Neural progenitor cell (in vitro differentiated cells): ENCODE data around the gene PAK1. TPM values are rescaled to one million over a fixed set of nuclear protein-coding genes. Genes with fewer than 3 reads are reported as not detected.

ENCODE experiments used
- DNase-seq: peaks from one replicate; pipeline ENCODE4 v3.0.0-alpha.2; 2016; ENCODE audit warnings: low spot score
- H2AFZ ChIP-seq: fragments of 200-600 bp; sonication (generic); replicated peaks from 2 replicates; pipeline ENCODE4 v1.6.1; 2016; ENCODE audit warnings: antibody characterized with exemption
- H3F3A ChIP-seq: fragments of 200-600 bp; sonication (generic); 2 replicates; pipeline ENCODE4 v1.6.1; 2016; ENCODE audit warnings: antibody characterized with exemption, low read depth
- H3K27ac ChIP-seq: fragments of 200-600 bp; sonication (generic); 2 replicates; pipeline ENCODE4 v1.5.1; 2016; ENCODE audit warnings: mild to moderate bottlenecking
- H3K27me3 ChIP-seq: fragments of 200-600 bp; sonication (generic); 2 replicates; pipeline ENCODE4 v1.6.1; 2016; ENCODE audit warnings: mild to moderate bottlenecking, moderate library complexity
- H3K36me3 ChIP-seq: fragments of 200-600 bp; sonication (generic); 2 replicates; pipeline ENCODE4 v1.5.1; 2016
- H3K4me1 ChIP-seq: fragments of 200-600 bp; sonication (generic); 2 replicates; pipeline ENCODE4 v1.6.1; 2016; ENCODE audit warnings: mixed run types
- H3K4me2 ChIP-seq: fragments of 200-600 bp; sonication (generic); 2 replicates; pipeline ENCODE4 v1.6.1; 2016
- H3K4me3 ChIP-seq: fragments of 200-600 bp; sonication (generic); 2 replicates; pipeline ENCODE4 v1.5.1; 2016
- H3K79me2 ChIP-seq: fragments of 200-600 bp; sonication (generic); 2 replicates; pipeline ENCODE4 v1.6.1; 2016; ENCODE audit warnings: low read depth
- H3K9ac ChIP-seq: fragments of 200-600 bp; sonication (generic); 2 replicates; pipeline ENCODE4 v1.6.1; 2016
- H3K9me3 ChIP-seq: fragments of 200-600 bp; sonication (generic); 2 replicates; pipeline ENCODE4 v1.5.1; 2016; ENCODE audit warnings: low read depth
- H4K20me1 ChIP-seq: fragments of 200-600 bp; sonication (generic); 2 replicates; pipeline ENCODE4 v1.6.1; 2016; ENCODE audit warnings: low read depth
- H3K27ac Mint-ChIP-seq: 3 replicates; pipeline ENCODE4 v1.8.0; 2021; ENCODE audit warnings: mixed read lengths
- H3K27me3 Mint-ChIP-seq: 2 replicates; pipeline ENCODE4 v1.8.0; 2022; ENCODE audit warnings: low read depth, mild to moderate bottlenecking, inconsistent platforms, moderate library complexity, mixed read lengths; ENCODE audit not compliant: insufficient read depth
- H3K36me3 Mint-ChIP-seq: 3 replicates; pipeline ENCODE4 v1.8.0; 2021; ENCODE audit warnings: mixed read lengths
- H3K4me1 Mint-ChIP-seq: 3 replicates; pipeline ENCODE4 v1.8.0; 2021; ENCODE audit warnings: mixed read lengths
- H3K4me3 Mint-ChIP-seq: 3 replicates; pipeline ENCODE4 v1.8.0; 2021; ENCODE audit warnings: mild to moderate bottlenecking, moderate library complexity, mixed read lengths
- H3K9me3 Mint-ChIP-seq: 3 replicates; pipeline ENCODE4 v1.8.0; 2020; ENCODE audit warnings: mixed read lengths
- CTCF ChIP-seq: fragments of 200-600 bp; sonication (generic); IDR thresholded peaks from 2 replicates; pipeline ENCODE4 v1.5.1; 2017; ENCODE audit warnings: antibody characterized with exemption, mild to moderate bottlenecking
- EZH2 ChIP-seq: fragments of 200-600 bp; sonication (generic); IDR thresholded peaks from 2 replicates; pipeline ENCODE4 v1.6.1; 2017; ENCODE audit warnings: antibody characterized with exemption, mild to moderate bottlenecking, moderate library complexity
- EZH2phosphoT487 ChIP-seq: fragments of 200-600 bp; sonication (generic); IDR thresholded peaks from 2 replicates; pipeline ENCODE4 v1.6.1; 2017; ENCODE audit warnings: antibody characterized with exemption
- total RNA-seq: library from RNA; depleted of rRNA; stranded (reverse); fragments of >200 nt; gene quantifications from 2 replicates; pipeline ENCODE4 v1.2.3, GENCODE V29; 2015; ENCODE audit warnings: low replicate concordance

PAK1 gene
- total RNA-seq, 1 donor from 2014 or later: 52.1 TPM

- Histone ChIP-seq H3K79me2 (peaks cover 31% of the 10 kb centered on the region), H3K4me1 (peaks cover 27% of the 10 kb centered on the region), H4K20me1 (peaks cover 8% of the 10 kb centered on the region), H3K36me3 (no peaks in the 10 kb centered on the region), H3K27me3 (no peaks in the 10 kb centered on the region), H3K9me3 (no peaks in the 10 kb centered on the region), H3K27ac (no peak overlapping the region), H3K4me2 (peak overlapping the region; percentile 89), H3K4me3 (peak overlapping the region; percentile 47), H3K9ac (peak overlapping the region; percentile 28), H2AFZ (peak overlapping the region; percentile 88), H3F3A (peaks cover 9% of the 10 kb centered on the region)
- Mint-ChIP-seq H3K27me3 (peaks cover 6% of the 10 kb centered on the region), H3K4me1 (peaks cover 37% of the 10 kb centered on the region), H3K4me3 (peak overlapping the region; percentile 87), H3K27ac (peak overlapping the region; percentile 51), H3K9me3 (no peaks in the 10 kb centered on the region), H3K36me3 (peaks cover 2% of the 10 kb centered on the region)
- DNase-seq: peak; percentile 94
- TF ChIP-seq CTCF (no peak), EZH2 (no peak)
Observed at GRCh38 chr11:77411717-77412441, 62.0 kb downstream of the PAK1 start.

- Histone ChIP-seq H4K20me1 (peaks cover 8% of the 10 kb centered on the region), H3K27ac (no peak overlapping the region), H3K79me2 (peaks cover 36% of the 10 kb centered on the region), H3F3A (peaks cover 9% of the 10 kb centered on the region), H3K4me2 (peak overlapping the region; percentile 89), H3K9me3 (no peaks in the 10 kb centered on the region), H3K4me1 (peaks cover 27% of the 10 kb centered on the region), H3K4me3 (peak overlapping the region; percentile 47), H2AFZ (no peak overlapping the region), H3K27me3 (no peaks in the 10 kb centered on the region), H3K36me3 (no peaks in the 10 kb centered on the region), H3K9ac (peak overlapping the region; percentile 28)
- Mint-ChIP-seq H3K36me3 (peaks cover 2% of the 10 kb centered on the region), H3K27me3 (peaks cover 6% of the 10 kb centered on the region), H3K9me3 (no peaks in the 10 kb centered on the region), H3K4me3 (peak overlapping the region; percentile 87), H3K27ac (peak overlapping the region; percentile 20), H3K4me1 (peaks cover 37% of the 10 kb centered on the region)
- TF ChIP-seq EZH2 (no peak), EZH2phosphoT487 (no peak), CTCF (no peak)
- DNase-seq: peak; percentile 32
Observed at GRCh38 chr11:77411137-77411707, 62.7 kb downstream of the PAK1 start.

GRCh38 chr11:77410076-77410827 lies 63.6 kb downstream of the PAK1 start:
- Histone ChIP-seq H3K27me3 (no peaks in the 10 kb centered on the region), H3K9ac (no peak overlapping the region), H3K27ac (no peak overlapping the region), H3K4me1 (peaks cover 27% of the 10 kb centered on the region), H3K4me2 (peak overlapping the region; percentile 89), H4K20me1 (peaks cover 8% of the 10 kb centered on the region), H3F3A (peaks cover 9% of the 10 kb centered on the region), H3K36me3 (no peaks in the 10 kb centered on the region), H3K9me3 (no peaks in the 10 kb centered on the region), H3K4me3 (no peak overlapping the region), H3K79me2 (peaks cover 43% of the 10 kb centered on the region), H2AFZ (no peak overlapping the region)
- H3K27ac Mint-ChIP-seq: no peak overlapping the region
- no peak for DNase-seq
- no peaks in the 10 kb centered on the region for H3K9me3 Mint-ChIP-seq
- H3K27me3 Mint-ChIP-seq: peaks cover 6% of the 10 kb centered on the region
- TF ChIP-seq EZH2 (no peak), EZH2phosphoT487 (no peak)
- H3K4me1 Mint-ChIP-seq: peaks cover 37% of the 10 kb centered on the region
- H3K4me3 Mint-ChIP-seq: no peak overlapping the region
- H3K36me3 Mint-ChIP-seq: peaks cover 2% of the 10 kb centered on the region
